Measurements from ENCODE around the gene SLC2A14.
"Not testable (repeated sequence)": the region's sequence is repeated elsewhere in the genome, so short reads cannot be mapped to it uniquely, and the experiment has no call there.

Gene SLC2A14

DNA sequence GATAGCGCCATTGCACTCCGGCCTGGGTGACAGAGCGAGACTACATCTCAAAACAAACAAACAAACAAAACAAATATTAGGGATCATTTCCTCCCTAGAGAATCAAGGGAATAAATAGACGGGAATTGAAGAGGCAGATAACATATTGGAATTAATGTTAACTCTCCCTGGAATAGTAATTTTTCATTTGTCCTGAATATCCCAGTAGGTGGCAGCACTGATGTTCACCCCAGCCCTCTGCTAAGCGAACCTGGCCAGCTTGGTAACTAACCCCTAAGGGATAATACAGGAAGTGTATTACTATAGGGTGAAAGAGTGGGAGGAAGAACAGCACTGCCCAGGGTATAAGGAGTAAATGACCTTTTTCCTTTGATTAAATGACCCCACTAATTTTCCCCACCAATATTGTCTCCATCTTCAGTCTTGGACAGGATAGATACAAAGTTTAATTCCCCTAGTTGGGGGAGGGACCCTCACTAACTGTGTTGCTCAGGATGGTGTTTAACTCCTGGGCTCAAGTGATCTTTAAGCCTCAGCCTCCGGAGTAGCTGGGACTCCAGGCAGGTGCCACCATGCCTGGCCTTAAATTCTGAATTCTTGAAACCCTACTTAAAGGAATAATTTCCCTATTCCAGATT, 40.5 kb downstream of the SLC2A14 start:
- DNase-seq: no peak

GRCh38 chr12:7829737-7830136, 43.0 kb downstream of the SLC2A14 start:
- DNase-seq: not testable (repeated sequence)

- DNase-seq: not testable (repeated sequence)
These were observed 47.0 kb downstream of the SLC2A14 start for GRCh38 chr12:7825754-7826153.

GRCh38 chr12:7806863-7807487, 65.7 kb downstream of the SLC2A14 start:
- DNase-seq: peak; percentile 39

DNA sequence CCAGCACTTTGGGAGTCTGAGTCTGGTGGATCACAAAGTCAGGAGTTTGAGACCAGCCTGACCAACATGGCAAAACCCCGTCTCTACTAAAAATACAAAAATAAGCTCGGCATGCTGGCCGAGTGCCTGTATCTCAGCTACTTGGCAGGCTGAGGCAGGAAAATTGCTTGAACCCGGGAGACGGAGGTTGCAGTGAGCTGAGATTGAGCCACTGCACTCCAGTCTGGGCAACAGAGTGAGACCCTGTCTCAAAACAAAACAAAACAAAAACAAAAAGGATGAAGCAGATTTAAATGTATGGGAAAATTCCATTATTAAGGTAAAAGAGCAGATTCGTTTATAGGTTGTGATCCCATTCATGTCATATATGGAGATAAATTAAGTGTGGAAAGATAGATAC, 66.4 kb downstream of the SLC2A14 start:
- not testable (repeated sequence) for DNase-seq

GRCh38 chr12:7801460-7801859, 71.3 kb downstream of the SLC2A14 start:
- DNase-seq: no peak

DNA sequence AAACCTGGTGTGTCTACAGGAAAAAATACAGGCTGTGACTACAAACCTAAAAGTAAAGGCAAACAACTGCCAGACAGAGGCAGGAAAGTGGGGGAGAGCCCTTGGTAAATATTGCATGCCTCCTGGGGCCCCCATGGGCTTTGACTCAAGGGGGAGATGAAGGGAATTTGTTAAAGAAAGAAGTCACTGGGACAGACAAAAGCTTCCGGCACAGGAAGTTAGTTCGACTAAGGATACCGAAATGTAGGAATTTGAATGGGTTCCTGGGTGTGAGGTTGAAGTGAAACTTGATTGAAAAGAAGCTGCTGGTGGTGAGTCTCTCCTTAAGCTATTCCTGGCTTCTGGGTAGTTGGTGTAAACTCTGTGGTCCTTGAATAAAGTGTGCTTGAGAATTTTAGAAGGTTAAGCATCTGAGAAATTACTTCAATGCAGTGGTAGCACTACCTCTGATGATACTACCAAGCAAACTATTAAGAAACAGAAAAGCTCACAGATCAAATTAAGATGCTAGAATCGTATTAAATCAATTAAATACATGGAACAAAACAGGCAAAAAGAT, 73.9 kb downstream of the SLC2A14 start:
- DNase-seq: not testable (repeated sequence)

- DNase-seq: no peak
These were observed 74.9 kb downstream of the SLC2A14 start for GRCh38 chr12:7797698-7798398.

DNA sequence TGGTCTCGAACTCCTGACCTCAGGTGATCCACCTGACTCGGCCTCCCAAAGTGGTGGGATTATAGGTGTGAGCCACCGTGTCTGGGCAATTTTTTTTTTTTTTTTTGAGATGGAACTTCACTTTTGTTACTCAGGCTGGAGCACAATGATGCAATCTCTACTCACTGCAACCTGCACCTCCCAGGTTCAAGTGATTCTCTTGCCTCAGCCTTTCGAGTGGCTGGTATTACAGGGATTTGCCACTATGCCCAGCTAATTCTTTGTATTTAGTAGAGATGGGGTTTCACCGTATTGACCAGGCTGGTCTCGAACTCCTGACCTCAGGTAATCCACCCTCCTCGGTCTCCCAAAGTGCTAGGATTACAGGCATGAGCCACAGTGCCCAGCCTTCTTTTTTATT, 75.4 kb downstream of the SLC2A14 start:
- not testable (repeated sequence) for DNase-seq

DNA sequence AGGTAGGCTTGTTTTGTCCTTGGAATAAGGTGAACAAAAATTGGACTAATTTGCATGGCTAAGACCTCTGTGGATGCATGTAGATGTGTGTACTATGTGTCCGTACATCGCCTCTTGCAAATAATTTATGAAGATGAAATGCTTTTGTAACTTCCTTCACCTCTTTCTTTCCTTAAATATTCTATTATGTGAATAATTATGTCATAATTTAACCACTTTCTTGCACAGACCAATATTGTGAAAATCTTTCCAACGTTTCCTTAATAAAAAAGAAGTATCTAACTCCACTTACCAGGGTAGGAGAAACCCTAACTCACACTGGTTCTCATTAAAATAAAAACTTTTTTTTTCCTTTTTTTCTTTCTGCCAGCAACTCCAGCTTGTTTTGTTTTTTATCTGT, 79.5 kb downstream of the SLC2A14 start:
- DNase-seq: no peak

DNA sequence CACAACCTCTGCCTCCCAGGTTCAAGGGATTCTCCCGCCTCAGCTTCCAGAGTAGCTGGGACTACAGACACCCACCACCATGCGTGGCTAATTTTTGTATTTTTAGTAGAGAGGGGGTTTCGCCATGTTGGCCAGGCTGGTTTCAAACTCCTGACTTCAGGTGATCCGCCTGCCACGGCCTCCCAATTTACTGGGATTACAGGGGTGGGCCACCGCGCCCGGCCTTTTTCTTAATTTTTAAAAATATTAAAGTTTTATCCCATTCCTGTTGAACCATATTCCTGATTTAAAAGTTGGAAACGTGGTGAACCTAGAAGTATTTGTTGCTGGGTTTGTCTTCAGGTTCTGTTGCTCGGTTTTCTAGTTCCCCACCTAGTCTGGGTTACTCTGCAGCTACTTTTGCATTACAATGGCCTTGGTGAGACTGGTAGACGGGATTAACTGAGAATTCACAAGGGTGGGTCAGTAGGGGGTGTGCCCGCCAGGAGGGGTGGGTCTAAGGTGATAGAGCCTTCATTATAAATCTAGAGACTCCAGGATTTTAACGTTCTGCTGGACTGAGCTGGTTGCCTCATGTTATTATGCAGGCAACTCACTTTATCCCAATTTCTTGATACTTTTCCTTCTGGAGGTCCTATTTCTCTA, 83.7 kb downstream of the SLC2A14 start, which contains the start of gene NANOG:
NANOG (plus strand) TSS at position 519 of the 645 bp plus-strand sequence. CDS start 213 bp downstream, outside the sequence.
- not testable (repeated sequence) for DNase-seq

- DNase-seq: no peak
These were observed 84.4 kb downstream of the SLC2A14 start for GRCh38 chr12:7788294-7788660.

DNA sequence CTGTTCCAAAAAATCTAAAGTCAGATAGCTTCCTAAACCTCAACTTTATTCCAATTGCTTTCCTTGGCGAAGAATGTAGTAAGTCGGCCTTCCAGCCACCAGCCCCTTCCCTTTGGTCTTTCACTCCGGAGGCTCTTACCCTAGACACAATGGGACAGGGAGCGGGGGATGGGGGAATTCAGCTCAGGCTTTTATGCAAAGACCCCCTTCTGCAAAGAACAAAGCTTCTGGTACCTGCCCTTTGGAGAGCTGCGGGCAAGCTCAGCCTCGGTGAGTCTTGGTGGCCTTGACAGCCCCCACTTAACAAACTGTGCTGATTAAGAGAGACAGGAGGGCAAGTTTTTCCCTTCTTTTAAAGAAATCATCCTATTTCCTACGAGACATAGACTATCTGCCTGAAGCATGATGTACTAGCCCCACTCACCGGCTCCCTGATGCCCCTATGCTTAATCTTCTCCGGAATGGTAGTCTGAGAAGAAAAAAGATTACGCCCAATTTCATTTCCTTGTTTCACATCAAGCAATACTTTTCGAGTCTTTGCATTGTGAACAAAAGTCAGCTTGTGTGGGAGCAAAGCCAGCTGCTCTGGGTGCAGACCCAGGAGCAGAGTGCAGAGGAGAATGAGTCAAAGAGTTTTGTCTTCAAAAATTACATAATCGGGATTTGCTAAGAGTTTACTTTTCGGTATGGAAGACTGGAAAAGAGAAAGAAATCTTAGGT, 85.0 kb downstream of the SLC2A14 start:
- DNase-seq: no peak

DNA sequence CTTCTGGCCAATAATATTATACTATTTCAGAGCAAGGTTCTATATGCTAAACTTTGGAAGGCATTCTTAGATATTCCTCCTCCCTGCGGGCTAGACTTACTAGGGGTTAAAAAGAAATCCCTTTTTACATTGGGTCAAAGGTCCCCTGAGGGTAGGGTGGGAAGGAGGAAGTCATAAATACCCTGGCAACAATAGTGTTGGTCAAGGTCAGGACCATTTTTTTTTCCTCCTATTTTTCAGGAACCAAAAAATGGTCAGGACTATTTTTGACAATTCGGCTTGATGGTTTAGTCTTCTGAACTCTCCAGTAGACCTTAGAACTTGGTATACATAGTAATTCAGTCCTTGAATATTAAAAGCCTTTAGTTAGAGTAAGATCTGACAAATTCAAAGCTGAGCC, 88.0 kb downstream of the SLC2A14 start:
- DNase-seq: no peak

- DNase-seq: not testable (repeated sequence)
These were observed 89.3 kb downstream of the SLC2A14 start for GRCh38 chr12:7783433-7783832.

- DNase-seq: no peak
These were observed 90.7 kb downstream of the SLC2A14 start for GRCh38 chr12:7782055-7782454.

DNA sequence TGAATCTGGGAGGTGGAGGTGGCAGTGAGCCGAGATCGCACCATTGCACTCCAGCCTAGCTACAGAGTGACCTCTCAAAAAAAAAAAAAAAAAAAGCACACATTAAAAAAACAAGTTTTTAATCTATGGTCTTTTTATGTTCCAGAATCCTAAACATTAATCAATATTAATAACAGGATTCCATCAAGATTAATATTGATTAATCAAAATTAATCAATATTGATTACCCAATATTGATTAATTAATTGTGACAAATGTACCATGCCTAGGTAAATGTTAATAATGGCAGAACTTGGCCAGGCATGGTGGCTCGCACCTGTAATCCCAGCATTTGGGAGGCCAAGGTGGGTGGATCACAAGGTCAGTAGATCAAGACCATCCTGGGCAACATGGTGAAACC, 91.4 kb downstream of the SLC2A14 start:
- DNase-seq: no peak

DNA sequence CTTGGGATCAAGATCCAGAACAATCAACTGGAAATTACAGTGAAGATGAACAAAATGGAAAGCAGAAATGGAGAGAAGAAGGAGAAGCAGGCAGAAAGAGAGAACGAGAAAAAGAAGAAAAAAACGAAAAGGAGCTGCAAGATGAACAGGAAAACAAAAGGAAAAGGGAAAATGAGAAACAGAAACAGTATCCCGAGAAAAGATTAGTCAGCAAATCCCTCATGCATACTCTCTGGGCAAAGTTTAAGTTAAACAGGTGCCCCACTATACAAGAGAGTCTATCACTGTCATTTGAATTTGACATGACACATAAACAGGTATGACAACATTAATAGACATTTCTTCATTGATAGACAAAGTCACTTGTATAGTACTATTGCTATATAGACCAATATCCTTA, 102.7 kb downstream of the SLC2A14 start:
- DNase-seq: no peak

Measured in T-helper 9 cell (primary cell).